PC-9 (cell line): ENCODE data around the gene USP54.

Experiments used
- CTCF ChIP-seq: fragments of 200-600 bp; sonication (generic); conservative IDR thresholded peaks from 2 replicates; pipeline ENCODE4 v1.6.1; 2017; ENCODE audit warnings: mixed run types, antibody characterized with exemption, mild to moderate bottlenecking, moderate library complexity
- EZH2 ChIP-seq: fragments of 200-600 bp; sonication (generic); IDR thresholded peaks from 2 replicates; pipeline ENCODE4 v1.8.0; 2017; ENCODE audit warnings: antibody characterized with exemption, low read depth

GRCh38 chr10:73559590-73559989 is 31.6 kb downstream of the USP54 start:
- TF ChIP-seq CTCF: no peak
- TF ChIP-seq EZH2: no peak
